ENCODE measurements around the gene PLXNB3. TPM values are rescaled to one million over a fixed set of nuclear protein-coding genes. Genes with fewer than 3 reads are reported as not detected.

PLXNB3 gene
- total RNA-seq, 4 donors from 2014 or later, result 3.1 to 46.2 (median 24.7) TPM

GRCh38 chrX:153792368-153792767 lies 28.3 kb downstream of the PLXNB3 start:
- Histone ChIP-seq H3K27me3 (no peaks in the 10 kb centered on the region), H3K4me3 (no peak overlapping the region), H3K9me3 (no peaks in the 10 kb centered on the region), H3K36me3 (no peaks in the 10 kb centered on the region), H3K4me1 (peaks cover 0 to 26% (median 22%) of the 10 kb centered on the region in 4 donors), H3K27ac (no peak overlapping the region)
- TF ChIP-seq CTCF (IDR thresholded peaks at IDR 0.05) (no peak), POLR2AphosphoS5 (IDR thresholded peaks at IDR 0.05) (no peak), POLR2A (IDR thresholded peaks at IDR 0.05) (no peak), EP300 (IDR thresholded peaks at IDR 0.05; ENCODE audit: low read depth) (no peak)
- in situ Hi-C loops (cut with MboI; ENCODE audit: low pct_ligation_motif_present in 1 of 4, low pct_unique_long_range_greater_than_20kb in 1 of 4, low sequenced_read_pairs in 3 of 4) (loop anchor here in 1 of 4 donors (25.0 kb wide), 1 partner anchor 145 kb away; the partner anchor contains the start of genes ARHGAP4, NAA10 and RENBP), intact Hi-C loops (cut with DNase I; ENCODE audit: low total_unique reads) (no loop called here)
- DNase-seq, result no peak
- 82% methylated on average over 6 of the region's 6 CpGs; no CpG with 5 or more reads in 1 of the 2 donors for WGBS, 2 donors (ENCODE audit: low coverage in 1 of 2)

- in situ Hi-C loops (cut with MboI; ENCODE audit: low pct_ligation_motif_present in 1 of 4, low pct_unique_long_range_greater_than_20kb in 1 of 4, low sequenced_read_pairs in 3 of 4), result loop anchor here in 1 of 4 donors (25.0 kb wide), 1 partner anchor 144 kb away; the partner anchor contains the start of genes ARHGAP4, NAA10 and RENBP
- intact Hi-C loops (cut with DNase I; ENCODE audit: low total_unique reads), result no loop called here
- peak overlapping the region; percentile 52 to 79 (median 68) for H3K4me3 ChIP-seq
- no peak for DNase-seq
- WGBS, 2 donors (ENCODE audit: low coverage in 1 of 2), result 0 to 47% methylated on average over 1 to 7 of the region's 7 CpGs
- H3K27me3 ChIP-seq, result no peaks in the 10 kb centered on the region
- no peak for TF ChIP-seq CTCF (IDR thresholded peaks at IDR 0.05)
- no peak for TF ChIP-seq EP300 (IDR thresholded peaks at IDR 0.05; ENCODE audit: low read depth)
- TF ChIP-seq POLR2A (IDR thresholded peaks at IDR 0.05), result no peak
- no peak for TF ChIP-seq POLR2AphosphoS5 (IDR thresholded peaks at IDR 0.05)
- H3K27ac ChIP-seq, result peak overlapping the region; percentile 91 to 99 (median 98)
- H3K9me3 ChIP-seq, result no peaks in the 10 kb centered on the region
- H3K4me1 ChIP-seq, result peaks cover 0 to 26% (median 22%) of the 10 kb centered on the region in 4 donors
- H3K36me3 ChIP-seq, result no peaks in the 10 kb centered on the region
Observed at GRCh38 chrX:153793291-153793690, 29.2 kb downstream of the PLXNB3 start.

GRCh38 chrX:153794018-153794896 lies 30.2 kb downstream of the PLXNB3 start, which contains the start of the genes IDH3G and SSR4:
Gene IDH3G, minus strand, starts transcription at chrX:153794375. Its CDS starts 49 bp downstream, at chrX:153794326.
Gene SSR4, plus strand, starts transcription at chrX:153794668. Its CDS starts 20 bp downstream, at chrX:153794688.
- peaks cover 0 to 26% (median 22%) of the 10 kb centered on the region in 4 donors for H3K4me1 ChIP-seq
- H3K4me3 ChIP-seq, result peak within 1 kb of the TSS; percentile 52 to 79 (median 68)
- no peaks in the 10 kb centered on the region for H3K36me3 ChIP-seq
- intact Hi-C loops (cut with DNase I; ENCODE audit: low total_unique reads), result no loop called here
- TF ChIP-seq POLR2A (IDR thresholded peaks at IDR 0.05), result peak; percentile 52
- no peak for TF ChIP-seq EP300 (IDR thresholded peaks at IDR 0.05; ENCODE audit: low read depth)
- peak in 1 of 5 experiments; percentile 17 for TF ChIP-seq CTCF (IDR thresholded peaks at IDR 0.05)
- peak; percentile 61 to 70 (median 65) for TF ChIP-seq POLR2AphosphoS5 (IDR thresholded peaks at IDR 0.05)
- in situ Hi-C loops (cut with MboI; ENCODE audit: low pct_ligation_motif_present in 1 of 4, low pct_unique_long_range_greater_than_20kb in 1 of 4, low sequenced_read_pairs in 3 of 4), result loop anchor here in 1 of 4 donors (25.0 kb wide), 1 partner anchor 143 kb away; the partner anchor contains the start of genes ARHGAP4, NAA10 and RENBP
- H3K9me3 ChIP-seq, result no peaks in the 10 kb centered on the region
- H3K27ac ChIP-seq, result peak within 1 kb of the TSS; percentile 91 to 99 (median 98)
- 54% methylated on average over 86 of the region's 92 CpGs; no CpG with 5 or more reads in 1 of the 2 donors for WGBS, 2 donors (ENCODE audit: low coverage in 1 of 2)
- DNase-seq, result peak; percentile 93
- no peaks in the 10 kb centered on the region for H3K27me3 ChIP-seq
